ENCODE measurements around the gene TBCE.

GRCh38 chr1:235358899-235359298, 8.3 kb upstream of the TBCE start:
- TF ChIP-seq CTCF (conservative IDR thresholded peaks at IDR 0.05; ENCODE audit: low read length) (no peak), EZH2phosphoT487 (IDR thresholded peaks at IDR 0.05; ENCODE audit: borderline replicate concordance, low read depth, low read length) (no peak)

Data from OCI-LY7 (cell line).